Stimulated activated CD4-positive, alpha-beta T cell treated with anti-CD3 and anti-CD28 coated beads, Interleukin-4, amount 100 ng/mL, for 4 hours (primary cell): ENCODE results near the gene ALMS1.
"Not testable (repeated sequence)": the region's sequence is repeated elsewhere in the genome, so short reads cannot be mapped to it uniquely, and the experiment has no call there.

ENCODE experiments used
- DNase-seq, 2 experiments: peaks; one replicate each; pipeline ENCODE4 v3.0.0-alpha.2; 2020

Gene ALMS1

DNA sequence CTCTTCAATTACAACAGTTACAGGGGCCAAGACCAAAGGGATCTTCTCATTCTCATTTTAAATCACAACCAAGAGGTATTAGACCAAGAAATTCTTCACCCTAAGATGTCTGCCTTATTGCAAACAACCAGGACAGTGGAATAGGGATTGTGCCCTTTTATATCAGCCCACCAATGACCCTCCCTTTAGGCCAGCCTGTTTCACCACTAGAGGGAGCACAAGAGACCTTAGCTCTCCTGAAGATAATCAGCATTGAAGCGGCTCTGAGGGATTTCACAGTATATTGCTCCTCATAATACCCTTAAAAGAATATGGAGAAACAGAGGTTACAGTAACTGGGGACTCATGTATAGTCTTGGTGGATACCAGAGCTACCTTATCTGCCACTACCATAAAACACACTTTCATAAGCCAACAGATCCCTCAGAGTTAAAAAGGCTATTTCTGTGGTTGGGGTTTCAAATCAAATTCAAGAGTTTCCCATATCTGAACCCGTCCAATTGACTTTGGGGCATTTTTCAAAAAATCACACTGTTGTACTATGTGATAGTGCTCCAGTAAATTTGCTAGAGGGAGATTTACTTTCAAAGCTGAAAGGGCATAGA lies 245.1 kb downstream of the ALMS1 start:
- not testable (repeated sequence) for DNase-seq

DNA sequence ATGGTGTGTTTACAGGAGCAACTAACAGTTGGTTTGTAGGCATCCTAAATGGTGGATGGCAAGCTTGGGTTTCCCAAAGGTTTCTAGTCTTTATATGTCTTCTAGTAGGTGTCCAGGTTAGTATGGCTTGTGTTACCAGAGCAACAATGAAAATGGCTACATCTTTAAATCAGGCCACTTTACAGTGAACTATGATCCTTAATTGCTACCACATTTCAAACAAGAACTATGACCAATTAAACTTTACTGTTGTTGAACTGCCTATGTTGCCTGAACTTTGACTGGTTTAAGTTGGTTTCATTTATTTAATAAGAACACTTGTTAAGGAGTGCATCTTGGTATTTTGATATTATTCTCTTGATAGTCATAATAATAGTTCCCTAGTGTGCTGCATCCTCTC lies 251.3 kb downstream of the ALMS1 start:
- DNase-seq = not testable (repeated sequence)

DNA sequence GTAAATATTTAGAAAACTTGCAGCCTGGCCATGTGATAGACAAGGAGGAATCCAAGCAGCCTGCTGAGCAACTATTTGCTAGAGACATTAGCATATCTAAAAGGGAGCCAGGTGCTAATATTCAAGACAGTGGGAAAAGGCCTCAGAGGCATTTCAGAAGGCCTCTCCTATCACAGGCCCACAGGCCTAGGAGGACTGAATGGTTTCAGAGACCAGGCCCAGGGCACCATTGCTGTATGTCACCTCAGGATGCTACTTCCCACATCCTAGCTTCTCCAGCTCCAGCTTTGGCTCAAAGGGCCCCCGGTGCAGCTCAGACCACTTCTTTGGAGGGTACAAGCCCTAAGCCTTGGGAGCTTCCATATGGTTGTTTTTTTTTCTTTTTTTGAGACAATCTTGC lies 252.8 kb downstream of the ALMS1 start:
- DNase-seq = no peak

DNA sequence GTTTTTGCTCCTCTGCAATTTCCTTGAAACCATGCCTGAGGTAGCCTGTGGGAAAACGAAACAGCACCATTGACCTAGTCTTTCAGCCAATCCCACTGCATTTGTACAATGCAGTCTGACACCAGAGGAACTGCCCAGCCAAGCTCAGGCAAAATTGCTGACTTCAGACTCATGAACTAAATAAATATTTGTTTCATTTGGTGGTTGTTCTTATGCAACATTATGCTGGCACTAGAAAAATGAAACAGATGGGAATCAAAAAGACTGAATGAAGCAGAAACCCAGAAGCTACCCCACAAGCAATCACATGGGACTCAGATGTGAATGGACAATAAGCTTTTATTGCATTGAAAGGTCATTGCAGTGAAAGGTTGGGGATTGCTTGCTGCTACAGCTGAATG lies 254.9 kb downstream of the ALMS1 start:
- DNase-seq = no peak

DNA sequence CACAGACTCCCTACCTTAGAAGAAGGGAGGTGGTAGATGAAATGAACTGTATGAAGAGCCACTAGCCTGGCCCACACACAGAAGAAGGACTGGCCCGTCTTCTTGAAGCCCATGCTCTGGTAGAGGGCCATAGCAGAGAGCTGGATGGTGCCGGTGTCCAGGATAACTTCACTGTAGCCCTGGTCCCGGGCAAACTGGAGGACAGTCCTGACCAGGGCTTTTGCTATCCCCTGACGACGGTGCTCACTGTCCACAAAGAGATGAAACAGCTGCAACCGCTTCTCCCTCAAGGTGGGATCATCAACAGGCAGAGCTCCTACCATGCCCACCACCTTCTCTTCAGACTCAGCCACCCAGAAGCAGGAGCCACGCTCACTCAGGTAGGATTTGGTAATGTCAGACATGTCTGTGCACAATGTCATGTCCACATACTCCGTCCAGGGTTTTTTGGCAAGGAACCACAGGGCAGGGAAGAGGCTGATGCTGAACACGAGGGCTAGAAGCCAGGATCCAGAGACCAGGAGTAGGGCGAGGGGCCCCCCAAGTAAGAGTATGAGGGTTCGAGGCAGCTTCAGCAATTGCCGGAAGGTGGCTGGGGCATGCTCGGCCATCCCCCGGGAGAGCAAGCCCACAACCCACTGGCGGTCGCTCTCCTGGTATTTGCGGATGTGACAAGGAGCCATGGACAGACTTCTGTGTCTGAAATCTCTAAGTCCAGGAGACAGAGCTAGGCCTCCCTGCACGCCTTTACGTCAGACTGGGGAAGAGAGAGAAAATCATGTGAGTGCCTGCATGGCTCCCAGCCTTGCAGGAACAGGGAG lies 255.5 kb downstream of the ALMS1 start:
- DNase-seq = no peak

DNA sequence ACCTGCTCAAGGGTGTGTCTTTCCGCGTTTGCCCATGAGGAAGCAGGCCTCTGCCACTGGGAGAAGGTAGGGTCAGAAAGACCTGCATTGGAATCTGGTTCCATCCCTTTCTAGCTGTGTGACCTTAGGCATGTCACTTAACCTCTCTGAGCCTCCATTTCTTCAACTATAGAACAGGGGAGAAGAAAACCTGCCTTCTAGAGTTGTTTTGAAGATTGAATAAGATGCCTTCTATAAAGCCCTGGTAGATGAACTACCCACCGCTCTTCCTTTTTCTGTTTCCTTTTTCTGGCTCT lies 256.1 kb downstream of the ALMS1 start:
- DNase-seq = no peak

DNA sequence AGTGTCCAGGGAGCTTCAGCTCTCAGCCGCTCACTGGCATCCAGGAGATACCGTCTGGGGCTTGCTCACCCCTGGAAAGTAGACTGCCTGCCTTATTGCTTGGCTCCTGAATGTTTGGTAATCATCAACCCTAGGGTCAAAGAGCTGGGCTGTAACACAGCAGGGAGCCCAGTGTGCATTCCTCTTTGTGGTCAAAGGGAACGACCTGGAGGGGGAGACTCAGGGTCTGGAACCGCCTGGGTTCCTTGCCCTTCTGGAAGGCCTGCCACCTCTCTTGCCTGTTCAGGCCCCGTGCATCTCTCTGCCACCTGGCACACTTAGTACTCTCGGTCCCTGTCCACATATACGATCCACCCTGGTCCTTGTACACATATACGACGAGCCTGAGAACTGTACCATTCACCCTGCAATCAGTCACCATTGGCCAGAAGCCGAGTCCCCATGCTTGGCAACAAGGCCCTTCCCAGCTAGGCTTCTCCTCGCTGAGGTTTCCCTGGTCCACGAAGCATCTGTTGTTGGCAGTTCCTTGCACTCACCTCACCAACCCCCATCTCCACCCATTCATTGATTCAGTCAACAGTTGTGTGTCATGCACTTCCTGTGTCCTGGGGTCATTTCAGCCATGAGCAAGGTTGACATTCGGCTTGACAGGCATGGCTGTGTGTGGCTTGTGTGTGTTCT lies 256.8 kb downstream of the ALMS1 start, which contains the start of gene NAT8:
Gene NAT8 (minus strand): TSS at position 85 of the 681 bp plus-strand sequence. CDS start 794 bp downstream, outside the sequence.
- no peak for DNase-seq

DNA sequence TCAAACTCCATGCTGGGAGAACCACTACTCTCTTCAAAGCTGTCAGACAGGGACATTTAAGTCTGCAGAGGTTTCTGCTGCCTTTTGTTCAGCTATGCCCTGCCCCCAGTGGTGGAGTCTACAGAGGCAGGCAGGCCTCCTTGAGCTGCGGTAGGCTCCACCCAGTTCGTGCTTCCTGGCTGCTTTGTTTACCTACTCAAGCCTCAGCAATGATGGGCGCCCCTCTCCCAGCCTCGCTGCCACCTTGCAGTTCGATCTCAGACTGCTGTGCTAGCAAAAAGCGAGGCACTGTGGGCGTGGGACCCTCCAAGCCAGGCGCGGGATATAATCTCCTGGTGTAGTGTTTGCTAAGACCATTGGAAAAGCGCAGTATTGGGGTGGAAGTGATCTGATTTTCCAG lies 262.1 kb downstream of the ALMS1 start:
- DNase-seq = not testable (repeated sequence)

DNA sequence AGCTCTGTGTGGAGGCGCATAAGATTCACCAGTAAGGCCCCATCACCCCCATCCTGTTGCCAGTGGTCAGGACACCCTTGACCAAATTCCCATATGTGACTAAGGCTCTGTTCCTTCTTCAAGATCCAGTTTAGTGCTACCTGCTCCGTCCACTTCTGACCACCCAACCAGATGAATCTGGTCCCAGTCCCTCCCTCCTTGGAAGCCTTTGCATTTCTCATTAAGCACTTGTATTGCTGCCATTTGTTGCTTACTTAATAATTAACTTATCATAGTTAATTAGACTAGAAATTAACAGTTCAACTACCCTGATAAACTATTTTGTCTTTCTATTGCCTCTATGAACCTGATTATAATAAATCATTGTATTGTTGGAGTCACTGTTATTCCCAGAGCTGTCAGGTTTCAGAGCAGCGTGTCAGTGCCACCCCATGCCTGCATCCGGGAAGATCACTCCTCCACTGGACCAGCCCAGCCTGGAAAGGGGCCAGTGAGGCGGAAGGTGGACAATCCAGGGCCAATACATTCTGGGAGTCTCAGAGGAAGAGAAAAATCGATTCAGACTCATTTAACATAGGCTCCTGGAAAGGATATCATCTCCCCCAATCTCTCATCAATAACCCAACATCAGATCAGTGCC lies 266.1 kb downstream of the ALMS1 start:
- no peak for DNase-seq

DNA sequence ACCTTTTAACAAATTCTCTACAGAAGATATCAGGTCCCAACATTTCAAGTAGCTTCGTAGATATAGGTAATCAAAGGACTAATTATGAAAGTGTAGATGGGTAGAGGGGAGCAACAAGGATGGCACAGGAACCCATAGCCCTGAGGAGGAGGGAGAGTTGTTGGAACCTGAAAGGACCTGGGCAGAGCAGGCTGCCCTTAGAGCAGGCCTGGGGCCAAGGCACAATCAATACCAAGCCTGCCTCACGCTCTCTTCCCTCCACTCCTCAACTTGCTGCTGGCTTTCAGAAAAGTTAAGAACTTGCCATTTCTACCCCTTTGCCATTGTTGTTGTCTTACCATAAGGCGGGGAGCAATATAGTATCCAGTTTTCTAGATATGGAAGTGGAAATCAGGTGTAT lies 266.7 kb downstream of the ALMS1 start:
- DNase-seq = no peak

DNA sequence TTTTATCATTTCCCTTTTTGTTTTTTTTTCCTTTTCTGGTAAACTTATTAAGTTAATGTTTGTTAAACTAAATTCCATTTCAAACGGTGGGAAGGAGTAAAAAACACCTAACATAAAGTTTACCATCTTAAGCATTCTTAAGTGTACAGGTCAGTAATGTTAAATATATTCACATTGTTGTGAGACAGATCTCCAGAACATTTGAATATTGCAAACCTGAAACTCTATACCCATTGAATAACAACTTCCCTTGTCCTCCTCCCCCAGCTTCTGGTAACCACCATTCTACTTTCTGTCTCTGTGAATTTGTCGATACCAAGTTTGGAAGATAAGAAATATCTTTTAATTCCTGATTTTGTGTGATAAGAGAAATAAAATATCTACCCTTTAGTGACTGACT lies 268.5 kb downstream of the ALMS1 start:
- DNase-seq = no peak
